ENCODE results near the gene ZNF774. TPM values are rescaled to one million over a fixed set of nuclear protein-coding genes. Genes with fewer than 3 reads are reported as not detected.

Gene ZNF774
- total and polyA plus RNA-seq, 11 donors: 2.1 to 9.9 (median 4.5) TPM

DNA sequence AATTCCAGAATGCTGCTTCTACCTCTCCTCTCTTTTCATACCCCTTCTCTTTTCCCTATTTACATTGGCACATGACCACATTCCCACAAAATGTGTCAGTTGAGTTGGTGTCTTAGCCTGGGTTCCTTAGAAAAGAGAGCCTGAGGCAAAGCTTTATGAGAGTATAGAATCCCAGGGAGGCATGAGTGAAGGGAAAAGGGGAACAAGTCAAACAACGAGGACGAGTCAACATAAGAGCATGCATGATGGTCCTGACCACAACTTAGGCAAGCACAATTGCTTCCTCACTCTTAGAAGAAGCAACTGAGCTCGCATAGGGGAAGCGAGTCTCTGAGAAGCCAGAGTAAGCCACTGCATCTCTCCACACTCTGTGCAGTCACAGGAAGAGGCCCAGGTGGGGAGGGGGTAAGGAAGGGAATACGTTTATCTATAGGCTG is 15.4 kb upstream of the ZNF774 start:
- intact Hi-C loops (cut with DNase I): no loop called here
- H3K27ac ChIP-seq: peak overlapping the region in 1 of 12 donors; percentile 32
- DNase-seq: peak in 2 of 5 donors; percentile 16 to 32
- H3K4me1 ChIP-seq: peaks cover 0 to 15% (median 0%) of the 10 kb centered on the region in 12 donors
- ATAC-seq: peak in 3 of 4 donors; percentile 61 to 87 (median 76)
- TF ChIP-seq POLR2A (IDR thresholded peaks at IDR 0.05): no peak
- TF ChIP-seq, protein P1, sequence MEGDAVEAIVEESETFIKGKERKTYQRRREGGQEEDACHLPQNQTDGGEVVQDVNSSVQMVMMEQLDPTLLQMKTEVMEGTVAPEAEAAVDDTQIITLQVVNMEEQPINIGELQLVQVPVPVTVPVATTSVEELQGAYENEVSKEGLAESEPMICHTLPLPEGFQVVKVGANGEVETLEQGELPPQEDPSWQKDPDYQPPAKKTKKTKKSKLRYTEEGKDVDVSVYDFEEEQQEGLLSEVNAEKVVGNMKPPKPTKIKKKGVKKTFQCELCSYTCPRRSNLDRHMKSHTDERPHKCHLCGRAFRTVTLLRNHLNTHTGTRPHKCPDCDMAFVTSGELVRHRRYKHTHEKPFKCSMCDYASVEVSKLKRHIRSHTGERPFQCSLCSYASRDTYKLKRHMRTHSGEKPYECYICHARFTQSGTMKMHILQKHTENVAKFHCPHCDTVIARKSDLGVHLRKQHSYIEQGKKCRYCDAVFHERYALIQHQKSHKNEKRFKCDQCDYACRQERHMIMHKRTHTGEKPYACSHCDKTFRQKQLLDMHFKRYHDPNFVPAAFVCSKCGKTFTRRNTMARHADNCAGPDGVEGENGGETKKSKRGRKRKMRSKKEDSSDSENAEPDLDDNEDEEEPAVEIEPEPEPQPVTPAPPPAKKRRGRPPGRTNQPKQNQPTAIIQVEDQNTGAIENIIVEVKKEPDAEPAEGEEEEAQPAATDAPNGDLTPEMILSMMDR (IDR thresholded peaks at IDR 0.05): no peak
- H3K9me3 ChIP-seq: no peaks in the 10 kb centered on the region
- no peaks in the 10 kb centered on the region for H3K27me3 ChIP-seq
- no peak overlapping the region for H3K4me3 ChIP-seq
- H3K36me3 ChIP-seq: no peaks in the 10 kb centered on the region
- 74 to 82% (median 78%) methylated on average over 5 of the region's 5 CpGs for WGBS, 4 donors

DNA sequence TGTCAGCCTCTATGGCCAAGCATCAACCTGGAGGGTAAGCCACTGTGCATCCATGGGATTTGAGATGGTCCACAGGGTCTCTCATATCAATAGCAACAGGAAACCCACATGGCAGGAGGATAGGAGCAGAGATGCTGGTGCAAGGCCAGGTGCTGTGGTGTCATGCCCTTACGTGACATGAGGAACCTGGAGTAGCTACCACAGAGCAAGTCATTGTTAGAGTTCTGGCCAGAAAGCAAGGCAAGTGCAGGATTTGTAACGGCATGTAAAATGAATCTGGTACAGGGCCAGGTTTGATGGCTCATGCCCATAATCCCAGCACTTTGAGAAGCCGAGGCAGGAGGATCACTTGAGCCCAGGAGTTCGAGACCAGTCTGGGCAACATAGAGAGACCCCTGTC is 14.8 kb upstream of the ZNF774 start:
- ATAC-seq: no peak
- 85 to 89% (median 86%) methylated on average over 4 of the region's 4 CpGs for WGBS, 4 donors

DNA sequence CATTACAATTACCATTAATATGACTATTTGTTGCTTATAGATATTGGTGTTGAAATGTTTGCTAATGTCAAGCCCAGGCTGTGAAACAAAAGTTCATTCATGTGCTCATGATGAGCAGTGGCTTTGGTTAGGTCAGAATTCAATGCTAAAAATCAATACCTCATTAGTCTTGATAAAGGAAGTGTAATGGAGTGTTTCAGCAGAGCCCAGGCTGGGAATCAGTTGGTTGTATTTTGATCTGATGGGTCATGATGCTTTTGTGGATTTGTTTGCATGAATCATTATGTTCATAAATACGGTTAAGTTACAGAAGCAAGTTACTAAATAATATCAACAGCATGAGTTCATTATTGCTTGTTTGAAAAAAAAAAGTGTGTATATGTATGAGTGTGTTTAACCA is 13.6 kb upstream of the ZNF774 start:
- no peaks in the 10 kb centered on the region for H3K9me3 ChIP-seq
- ATAC-seq: no peak
- H3K36me3 ChIP-seq: no peaks in the 10 kb centered on the region
- H3K27ac ChIP-seq: no peak overlapping the region
- intact Hi-C loops (cut with DNase I): no loop called here
- WGBS, 4 donors: 89 to 96% (median 94%) methylated on average over 1 of the region's 1 CpG
- peaks cover 0 to 33% (median 3%) of the 10 kb centered on the region in 12 donors for H3K4me1 ChIP-seq
- TF ChIP-seq, protein P1 (IDR thresholded peaks at IDR 0.05): no peak
- TF ChIP-seq POLR2A (IDR thresholded peaks at IDR 0.05): no peak
- H3K27me3 ChIP-seq: no peaks in the 10 kb centered on the region
- DNase-seq: no peak
- no peak overlapping the region for H3K4me3 ChIP-seq

More for the DNA sequence above, 14.8 kb upstream of the ZNF774 start:
- Histone ChIP-seq H3K4me1 (peaks cover 0 to 20% (median 0%) of the 10 kb centered on the region in 12 donors), H3K27ac (peak overlapping the region in 1 of 12 donors; percentile 6), H3K36me3 (no peaks in the 10 kb centered on the region), H3K4me3 (no peak overlapping the region), H3K9me3 (no peaks in the 10 kb centered on the region), H3K27me3 (no peaks in the 10 kb centered on the region)
- intact Hi-C loops (cut with DNase I): no loop called here
- DNase-seq: no peak
- TF ChIP-seq POLR2A (IDR thresholded peaks at IDR 0.05): no peak
- TF ChIP-seq, protein P1 (IDR thresholded peaks at IDR 0.05): no peak

DNA sequence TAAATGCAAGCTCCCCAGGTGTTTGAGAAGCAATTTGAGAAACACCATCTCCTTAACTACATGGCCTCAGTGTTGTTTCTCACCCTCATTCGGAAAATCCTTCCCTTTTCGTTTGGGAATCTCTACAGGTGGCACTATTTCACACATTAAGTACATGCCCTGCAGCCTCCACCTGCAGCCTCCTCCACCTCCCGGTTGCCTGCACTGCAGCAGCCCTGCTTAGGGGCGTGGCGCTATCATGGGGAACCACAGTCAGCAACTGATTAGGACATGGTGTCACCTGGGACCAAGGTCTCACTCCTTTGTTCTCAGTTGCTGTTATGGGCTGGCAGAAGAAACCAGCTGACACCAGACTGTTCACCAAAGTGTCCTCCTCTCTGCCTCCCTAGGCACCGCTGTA is 11.7 kb upstream of the ZNF774 start:
- WGBS, 4 donors: 75 to 83% (median 79%) methylated on average over 6 of the region's 6 CpGs

More for the DNA sequence above, 11.7 kb upstream of the ZNF774 start:
- H3K27ac ChIP-seq: no peak overlapping the region
- TF ChIP-seq, protein P1 (IDR thresholded peaks at IDR 0.05): no peak
- ATAC-seq (no peak), DNase-seq (no peak)
- H3K27me3 ChIP-seq: no peaks in the 10 kb centered on the region
- H3K36me3 ChIP-seq: no peaks in the 10 kb centered on the region
- intact Hi-C loops (cut with DNase I): no loop called here
- no peak overlapping the region for H3K4me3 ChIP-seq
- peaks cover 0 to 51% (median 4%) of the 10 kb centered on the region in 12 donors for H3K4me1 ChIP-seq
- H3K9me3 ChIP-seq: no peaks in the 10 kb centered on the region

Data from heart left ventricle (tissue), 16 donors.